HG02588 (cell line): ENCODE results near the gene PCDHB10.

Experiments
- ATAC-seq: cut with Tn5 transposase; IDR thresholded peaks from one replicate; pipeline ENCODE4 v1.9.1; 2021; ENCODE audit warnings: mild to moderate bottlenecking, moderate library complexity; ENCODE audit not compliant: unreplicated experiment

The PCDHB10 gene

GRCh38 chr5:141236516-141237313, 44.6 kb downstream of the PCDHB10 start:
- ATAC-seq = no peak

GRCh38 chr5:141241496-141241895, 49.3 kb downstream of the PCDHB10 start:
- ATAC-seq = no peak
